ENCODE measurements around the gene KLHL40.
A peak's percentile ranks its signal among the peaks of the same experiment; 100 is the strongest.

KLHL40 gene

DNA sequence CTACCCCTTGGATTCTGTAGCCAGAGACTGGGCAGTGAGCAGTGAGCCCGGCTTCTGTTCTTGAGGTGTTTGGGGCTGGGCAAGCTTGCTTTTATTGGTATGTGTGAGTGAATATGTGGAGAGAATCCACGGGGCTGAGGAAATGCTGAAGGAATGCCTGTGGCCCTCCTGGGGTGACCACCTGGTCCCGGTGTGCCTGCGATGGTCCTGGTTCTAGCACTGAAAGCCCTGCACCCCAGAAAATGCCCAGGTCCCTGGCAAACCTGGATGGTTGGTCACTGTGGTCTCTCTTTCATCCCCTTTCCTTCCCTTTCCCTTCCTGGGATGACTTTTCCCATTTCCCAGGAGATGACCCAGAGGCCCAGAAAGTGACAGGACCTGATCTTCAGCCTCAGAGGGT lies 27.7 kb upstream of the KLHL40 start:
- DNase-seq: no peak

GRCh38 chr3:42658091-42658770 lies 27.1 kb upstream of the KLHL40 start:
- DNase-seq: no peak

DNA sequence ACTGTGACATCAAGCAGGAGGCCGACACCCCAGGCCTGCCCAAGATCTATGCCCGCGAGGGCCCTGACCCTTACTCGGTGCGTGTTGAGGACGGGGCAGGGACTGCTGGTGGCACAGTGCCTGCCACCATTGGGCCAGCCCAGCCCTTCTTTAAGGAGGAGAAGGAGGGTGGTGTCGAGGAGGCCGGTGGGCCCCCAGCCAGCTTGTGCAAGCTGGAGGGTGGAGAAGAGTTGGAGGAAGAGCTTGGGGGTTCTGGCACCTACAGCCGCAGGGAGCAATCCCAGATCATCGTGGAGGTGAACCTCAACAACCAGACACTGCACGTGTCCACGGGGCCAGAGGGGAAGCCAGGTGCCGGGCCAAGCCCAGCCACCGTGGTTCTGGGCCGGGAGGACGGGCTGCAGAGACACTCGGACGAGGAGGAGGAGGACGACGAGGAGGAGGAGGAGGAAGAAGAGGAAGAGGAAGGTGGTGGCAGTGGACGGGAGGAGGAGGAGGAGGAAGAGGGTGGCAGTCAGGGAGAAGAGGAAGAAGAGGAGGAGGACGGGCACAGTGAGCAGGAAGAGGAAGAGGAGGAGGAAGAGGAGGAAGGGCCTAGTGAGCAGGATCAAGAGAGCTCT lies 26.5 kb upstream of the KLHL40 start:
- DNase-seq: no peak

- no peak for DNase-seq
Observed at GRCh38 chr3:42659451-42660130, 25.7 kb upstream of the KLHL40 start.

- DNase-seq: peak; percentile 46
Observed at GRCh38 chr3:42660131-42660715, 25.1 kb upstream of the KLHL40 start.

GRCh38 chr3:42660898-42661297 lies 24.4 kb upstream of the KLHL40 start:
- no peak for DNase-seq

DNA sequence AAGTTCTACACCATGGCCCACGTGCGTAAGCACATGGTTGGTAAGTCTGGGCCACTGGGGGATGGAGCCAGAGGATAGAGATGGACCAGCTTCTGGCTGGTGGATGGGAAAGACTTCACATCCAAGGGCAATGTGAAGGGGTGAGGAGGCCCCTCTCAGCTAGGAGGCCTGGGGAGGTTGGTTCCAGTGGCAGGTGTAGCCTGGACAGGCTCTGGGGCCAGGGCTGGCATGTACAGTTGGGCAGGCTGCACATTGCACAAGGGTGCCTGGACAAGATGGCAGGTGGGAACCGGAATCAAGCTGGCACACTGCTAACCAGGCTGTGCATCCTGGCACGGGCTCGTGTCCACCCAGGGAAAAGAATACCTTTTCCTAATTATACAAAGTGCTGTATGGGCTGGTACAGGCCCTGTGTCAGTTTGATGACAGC lies 23.7 kb upstream of the KLHL40 start:
- DNase-seq: no peak

DNA sequence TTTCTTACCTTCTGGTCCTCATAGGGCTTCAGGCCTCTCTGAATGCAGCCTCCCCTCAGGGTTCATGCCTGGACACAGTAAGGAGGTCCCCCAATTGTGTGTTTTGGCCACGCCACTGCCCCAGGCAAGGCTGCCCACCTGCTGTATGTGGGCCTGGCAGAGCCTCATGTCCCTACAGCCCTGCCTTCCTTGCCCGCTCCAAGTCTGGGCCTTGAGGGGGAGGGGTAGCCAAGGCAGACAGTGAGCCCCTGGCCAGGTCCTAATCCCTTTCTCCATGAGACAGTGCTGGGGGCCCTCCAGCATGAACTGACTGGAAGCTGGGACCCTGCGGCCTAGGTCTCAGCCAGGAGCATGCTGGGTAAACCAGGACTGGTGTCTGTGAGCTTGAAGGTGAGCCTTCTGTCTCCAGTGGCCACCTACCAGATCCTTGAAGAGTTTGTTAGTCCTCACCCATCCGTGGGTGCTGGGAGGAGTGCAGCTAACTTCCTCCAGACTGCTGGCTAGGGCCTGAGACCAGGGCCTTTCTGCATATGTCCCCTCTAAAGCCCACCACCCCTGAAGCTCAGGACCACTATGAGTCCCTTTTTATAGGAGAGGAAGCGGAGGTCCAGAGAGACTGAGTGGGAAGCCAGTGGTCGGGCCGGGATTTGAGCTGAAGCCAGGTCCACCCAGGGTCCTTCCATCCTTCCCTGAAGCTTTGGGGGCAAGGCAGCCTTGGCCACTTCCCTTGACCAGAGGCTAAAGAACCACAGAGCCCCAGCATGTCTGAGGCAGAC lies 23.1 kb upstream of the KLHL40 start:
- no peak for DNase-seq

- DNase-seq: no peak
Observed at GRCh38 chr3:42662813-42663535, 22.4 kb upstream of the KLHL40 start.

DNA sequence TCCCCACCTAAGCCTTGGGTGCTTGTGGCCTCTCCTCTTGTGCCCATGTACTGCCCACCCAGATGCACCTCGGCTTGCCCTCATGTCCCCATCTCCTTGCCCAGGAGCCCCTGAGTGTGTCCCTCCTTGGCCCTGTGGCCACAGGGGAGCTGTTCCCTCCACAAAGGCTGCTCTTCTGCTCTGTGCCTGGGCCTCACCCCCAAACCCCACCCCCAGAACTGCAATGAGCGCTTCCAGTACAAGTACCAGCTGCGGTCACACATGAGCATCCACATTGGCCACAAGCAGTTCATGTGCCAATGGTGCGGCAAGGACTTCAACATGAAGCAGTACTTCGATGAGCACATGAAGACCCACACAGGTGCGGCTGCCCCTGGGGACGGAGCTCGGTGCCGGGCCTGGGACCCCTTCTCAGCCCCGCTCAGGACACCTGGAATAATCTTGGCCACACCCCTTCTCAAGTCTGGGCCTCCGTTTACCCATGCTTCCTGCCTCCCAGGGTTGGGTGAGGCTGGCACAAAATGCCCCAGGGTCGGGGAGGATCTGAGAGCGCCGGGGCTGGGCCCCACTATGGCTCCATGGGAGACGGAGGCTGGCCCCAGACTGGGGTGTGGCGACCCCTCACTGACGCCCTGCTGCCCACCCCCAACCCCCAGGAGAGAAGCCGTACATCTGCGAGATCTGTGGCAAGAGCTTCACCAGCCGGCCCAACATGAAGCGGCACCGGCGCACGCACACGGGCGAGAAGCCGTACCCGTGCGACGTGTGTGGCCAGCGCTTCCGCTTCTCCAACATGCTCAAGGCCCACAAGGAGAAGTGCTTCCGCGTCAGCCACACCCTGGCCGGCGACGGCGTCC lies 21.5 kb upstream of the KLHL40 start:
- DNase-seq: no peak

GRCh38 chr3:42664438-42664803 lies 20.9 kb upstream of the KLHL40 start:
- DNase-seq: no peak

DNA sequence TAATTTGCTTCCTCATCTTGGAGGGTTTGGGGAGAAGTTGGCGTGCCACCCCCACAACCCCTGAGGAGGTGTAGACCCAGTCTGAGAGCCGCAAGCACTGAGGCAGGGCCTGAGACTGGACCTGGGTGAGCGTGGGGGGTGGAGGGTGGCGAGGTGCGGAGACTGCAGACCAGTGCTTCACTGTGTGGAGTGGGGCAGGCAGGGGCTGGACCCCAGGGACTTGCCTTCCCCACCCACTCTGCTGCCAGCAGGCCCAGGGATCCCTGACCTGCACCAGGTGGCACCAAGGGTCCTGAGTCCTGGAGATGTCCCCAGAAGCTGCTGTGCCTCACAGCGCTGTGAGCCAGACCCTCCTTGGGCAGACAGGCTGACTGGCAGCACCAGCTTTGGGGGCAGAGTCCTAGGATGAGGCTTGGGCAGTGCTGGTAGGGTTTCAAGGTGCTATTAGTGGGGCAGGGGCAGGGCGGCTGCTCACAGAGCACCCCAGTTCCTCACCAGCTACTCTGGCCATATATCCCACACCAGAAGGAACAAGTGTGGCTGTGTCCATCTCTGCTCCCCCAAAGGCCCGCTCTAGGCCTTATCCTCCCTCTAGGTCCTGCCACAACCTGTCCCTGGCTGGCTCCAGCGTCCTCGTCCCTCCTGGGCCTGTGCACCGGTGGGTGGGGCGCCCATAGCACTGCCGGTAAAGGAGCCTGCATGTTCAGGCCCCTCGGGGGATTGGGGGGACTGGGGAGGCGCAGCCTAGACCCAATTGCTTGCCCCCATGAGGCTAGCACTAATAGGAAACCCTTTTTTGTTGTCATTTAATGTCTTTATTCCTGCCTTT lies 20.1 kb upstream of the KLHL40 start:
- DNase-seq: no peak

- no peak for DNase-seq
Observed at GRCh38 chr3:42666022-42666421, 19.3 kb upstream of the KLHL40 start.

DNA sequence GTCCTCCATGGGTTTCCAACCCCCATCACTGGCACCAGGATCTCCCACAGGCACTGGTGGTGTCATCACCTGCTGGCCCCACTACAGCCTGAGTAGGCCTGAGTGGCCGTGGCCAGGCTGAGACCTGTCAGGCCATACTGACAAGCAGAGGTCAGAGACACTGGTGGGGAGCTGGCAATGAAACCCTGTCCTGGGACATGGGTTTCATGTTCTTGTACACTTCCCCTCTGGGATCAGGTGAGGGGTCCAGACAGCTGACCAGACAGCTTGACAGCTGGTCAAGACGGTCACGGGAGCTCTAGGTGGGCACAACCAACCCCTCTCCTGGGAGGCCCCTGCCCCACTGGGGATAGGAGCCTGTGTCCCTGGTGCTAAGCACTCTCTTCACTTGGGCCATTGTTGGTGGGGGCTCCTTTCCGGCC lies 18.7 kb upstream of the KLHL40 start:
- no peak for DNase-seq

GRCh38 chr3:42667096-42667522 lies 18.2 kb upstream of the KLHL40 start:
- DNase-seq: no peak

DNA sequence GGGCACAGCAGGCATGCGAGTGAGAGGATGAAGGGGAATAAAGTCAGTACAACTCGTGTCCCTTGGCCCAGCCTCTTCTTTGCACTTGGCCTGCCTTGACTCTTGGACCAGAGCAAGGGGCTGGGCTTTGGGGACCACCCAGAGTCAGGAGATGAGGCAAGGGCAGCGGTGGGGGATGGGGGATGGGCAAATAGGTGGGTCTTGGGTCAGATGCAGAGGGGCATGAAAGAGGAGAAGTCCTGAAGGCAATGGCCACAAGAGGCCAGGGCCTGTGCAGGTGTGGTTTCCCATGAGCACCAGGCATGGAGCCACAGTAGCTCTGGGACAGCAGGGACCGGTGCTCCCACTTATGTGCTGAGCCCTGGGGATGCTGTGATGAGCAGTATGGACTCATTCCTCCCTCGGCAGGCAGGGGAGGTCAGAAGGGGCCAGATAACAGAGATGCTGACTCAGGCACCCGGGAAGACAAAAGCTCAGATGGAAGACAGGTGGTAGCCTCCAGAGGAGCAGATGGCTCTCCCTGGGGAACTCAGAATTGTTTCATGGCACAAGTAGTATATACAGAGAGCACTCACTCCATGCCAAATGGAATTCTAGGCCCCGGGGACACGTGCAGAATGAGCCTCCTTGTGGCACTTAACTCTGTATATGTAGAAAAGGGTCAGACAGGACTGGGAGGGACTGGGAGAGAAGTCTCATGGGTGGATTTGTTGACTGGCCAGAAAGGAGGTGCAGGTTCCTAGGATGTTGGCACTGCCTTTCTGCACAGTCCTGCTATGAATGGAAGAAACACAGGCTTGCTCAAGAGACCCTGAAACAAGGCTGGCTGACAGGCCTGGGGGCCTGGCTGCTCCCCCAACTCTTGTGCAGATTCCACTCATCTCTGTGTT lies 17.6 kb upstream of the KLHL40 start:
- peak; percentile 6 for DNase-seq

- DNase-seq: no peak
Observed at GRCh38 chr3:42668413-42668760, 16.9 kb upstream of the KLHL40 start.

- DNase-seq: no peak
Observed at GRCh38 chr3:42668793-42669217, 16.5 kb upstream of the KLHL40 start.

- DNase-seq: no peak
Observed at GRCh38 chr3:42670051-42670576, 15.2 kb upstream of the KLHL40 start.
